Neural progenitor cell (in vitro differentiated cells): ENCODE results near the gene EPHA4. TPM values are rescaled to one million over a fixed set of nuclear protein-coding genes. Genes with fewer than 3 reads are reported as not detected.

Experiments used
- DNase-seq: peaks from one replicate; pipeline ENCODE4 v3.0.0-alpha.2; 2016; ENCODE audit warnings: low spot score
- H2AFZ ChIP-seq: fragments of 200-600 bp; sonication (generic); replicated peaks from 2 replicates; pipeline ENCODE4 v1.6.1; 2016; ENCODE audit warnings: antibody characterized with exemption
- H3F3A ChIP-seq: fragments of 200-600 bp; sonication (generic); 2 replicates; pipeline ENCODE4 v1.6.1; 2016; ENCODE audit warnings: antibody characterized with exemption, low read depth
- H3K27ac ChIP-seq: fragments of 200-600 bp; sonication (generic); 2 replicates; pipeline ENCODE4 v1.5.1; 2016; ENCODE audit warnings: mild to moderate bottlenecking
- H3K27me3 ChIP-seq: fragments of 200-600 bp; sonication (generic); 2 replicates; pipeline ENCODE4 v1.6.1; 2016; ENCODE audit warnings: mild to moderate bottlenecking, moderate library complexity
- H3K36me3 ChIP-seq: fragments of 200-600 bp; sonication (generic); 2 replicates; pipeline ENCODE4 v1.5.1; 2016
- H3K4me1 ChIP-seq: fragments of 200-600 bp; sonication (generic); 2 replicates; pipeline ENCODE4 v1.6.1; 2016; ENCODE audit warnings: mixed run types
- H3K4me2 ChIP-seq: fragments of 200-600 bp; sonication (generic); 2 replicates; pipeline ENCODE4 v1.6.1; 2016
- H3K4me3 ChIP-seq: fragments of 200-600 bp; sonication (generic); 2 replicates; pipeline ENCODE4 v1.5.1; 2016
- H3K79me2 ChIP-seq: fragments of 200-600 bp; sonication (generic); 2 replicates; pipeline ENCODE4 v1.6.1; 2016; ENCODE audit warnings: low read depth
- H3K9ac ChIP-seq: fragments of 200-600 bp; sonication (generic); 2 replicates; pipeline ENCODE4 v1.6.1; 2016
- H3K9me3 ChIP-seq: fragments of 200-600 bp; sonication (generic); 2 replicates; pipeline ENCODE4 v1.5.1; 2016; ENCODE audit warnings: low read depth
- H4K20me1 ChIP-seq: fragments of 200-600 bp; sonication (generic); 2 replicates; pipeline ENCODE4 v1.6.1; 2016; ENCODE audit warnings: low read depth
- H3K27ac Mint-ChIP-seq: 3 replicates; pipeline ENCODE4 v1.8.0; 2021; ENCODE audit warnings: mixed read lengths
- H3K27me3 Mint-ChIP-seq: 2 replicates; pipeline ENCODE4 v1.8.0; 2022; ENCODE audit warnings: low read depth, mild to moderate bottlenecking, inconsistent platforms, moderate library complexity, mixed read lengths; ENCODE audit not compliant: insufficient read depth
- H3K36me3 Mint-ChIP-seq: 3 replicates; pipeline ENCODE4 v1.8.0; 2021; ENCODE audit warnings: mixed read lengths
- H3K4me1 Mint-ChIP-seq: 3 replicates; pipeline ENCODE4 v1.8.0; 2021; ENCODE audit warnings: mixed read lengths
- H3K4me3 Mint-ChIP-seq: 3 replicates; pipeline ENCODE4 v1.8.0; 2021; ENCODE audit warnings: mild to moderate bottlenecking, moderate library complexity, mixed read lengths
- H3K9me3 Mint-ChIP-seq: 3 replicates; pipeline ENCODE4 v1.8.0; 2020; ENCODE audit warnings: mixed read lengths
- CTCF ChIP-seq: fragments of 200-600 bp; sonication (generic); IDR thresholded peaks from 2 replicates; pipeline ENCODE4 v1.5.1; 2017; ENCODE audit warnings: antibody characterized with exemption, mild to moderate bottlenecking
- EZH2 ChIP-seq: fragments of 200-600 bp; sonication (generic); IDR thresholded peaks from 2 replicates; pipeline ENCODE4 v1.6.1; 2017; ENCODE audit warnings: antibody characterized with exemption, mild to moderate bottlenecking, moderate library complexity
- EZH2phosphoT487 ChIP-seq: fragments of 200-600 bp; sonication (generic); IDR thresholded peaks from 2 replicates; pipeline ENCODE4 v1.6.1; 2017; ENCODE audit warnings: antibody characterized with exemption
- total RNA-seq: library from RNA; depleted of rRNA; stranded (reverse); fragments of >200 nt; gene quantifications from 2 replicates; pipeline ENCODE4 v1.2.3, GENCODE V29; 2015; ENCODE audit warnings: low replicate concordance

EPHA4 gene
- total RNA-seq, 1 donor from 2014 or later = 323 TPM

GRCh38 chr2:221574231-221574570, 2.1 kb upstream of the EPHA4 start:
- peak overlapping the region; percentile 86 for H2AFZ ChIP-seq
- H3K27ac Mint-ChIP-seq = peak overlapping the region; percentile 70
- H3K27me3 Mint-ChIP-seq = peaks cover 3% of the 10 kb centered on the region

GRCh38 chr2:221573430-221574230, 1.5 kb upstream of the EPHA4 start:
- peak overlapping the region; percentile 70 for H3K27ac Mint-ChIP-seq
- H2AFZ ChIP-seq = peak overlapping the region; percentile 86
- H3K27me3 Mint-ChIP-seq = peaks cover 3% of the 10 kb centered on the region
- DNase-seq = peak; percentile 96
- H3K27me3 ChIP-seq = no peaks in the 10 kb centered on the region
- H3K4me1 ChIP-seq = peaks cover 28% of the 10 kb centered on the region
- H3K36me3 ChIP-seq = no peaks in the 10 kb centered on the region
- peak overlapping the region; percentile 96 for H3K4me3 Mint-ChIP-seq
- no peaks in the 10 kb centered on the region for H3K9me3 ChIP-seq
- H3K79me2 ChIP-seq = peaks cover 72% of the 10 kb centered on the region
- H3K4me1 Mint-ChIP-seq = peaks cover 23% of the 10 kb centered on the region
- peaks cover 30% of the 10 kb centered on the region for H4K20me1 ChIP-seq
- H3F3A ChIP-seq = peaks cover 31% of the 10 kb centered on the region
- no peaks in the 10 kb centered on the region for H3K9me3 Mint-ChIP-seq
- peaks cover 2% of the 10 kb centered on the region for H3K36me3 Mint-ChIP-seq
- H3K9ac ChIP-seq = peak overlapping the region; percentile 51
- H3K4me3 ChIP-seq = peak overlapping the region; percentile 97
- no peak overlapping the region for H3K27ac ChIP-seq
- no peak for TF ChIP-seq EZH2
- TF ChIP-seq CTCF = peak; percentile 96
- H3K4me2 ChIP-seq = peak overlapping the region; percentile 98

More at GRCh38 chr2:221574231-221574570, 2.1 kb upstream of the EPHA4 start:
- Histone ChIP-seq H3K4me1 (peaks cover 25% of the 10 kb centered on the region), H3K9ac (no peak overlapping the region), H3K27ac (no peak overlapping the region), H3K27me3 (no peaks in the 10 kb centered on the region), H3K9me3 (no peaks in the 10 kb centered on the region), H3F3A (peaks cover 26% of the 10 kb centered on the region), H4K20me1 (peaks cover 24% of the 10 kb centered on the region), H3K4me2 (peak overlapping the region; percentile 98), H3K4me3 (peak overlapping the region; percentile 97), H3K79me2 (peaks cover 67% of the 10 kb centered on the region), H3K36me3 (no peaks in the 10 kb centered on the region)
- DNase-seq = no peak
- H3K4me3 Mint-ChIP-seq = peak overlapping the region; percentile 96
- TF ChIP-seq EZH2 (no peak), CTCF (no peak), EZH2phosphoT487 (no peak)
- no peaks in the 10 kb centered on the region for H3K9me3 Mint-ChIP-seq
- peaks cover 17% of the 10 kb centered on the region for H3K4me1 Mint-ChIP-seq
- H3K36me3 Mint-ChIP-seq = no peaks in the 10 kb centered on the region

- peak overlapping the region; percentile 96 for H3K4me3 Mint-ChIP-seq
- Histone ChIP-seq H3K4me3 (peak overlapping the region; percentile 97), H3K9me3 (no peaks in the 10 kb centered on the region), H3K4me1 (peaks cover 35% of the 10 kb centered on the region), H3K79me2 (peaks cover 79% of the 10 kb centered on the region), H2AFZ (peak overlapping the region; percentile 15), H3K36me3 (peaks cover 3% of the 10 kb centered on the region), H4K20me1 (peaks cover 37% of the 10 kb centered on the region), H3K4me2 (peak overlapping the region; percentile 80), H3K27ac (peak overlapping the region; percentile 16), H3K27me3 (no peaks in the 10 kb centered on the region), H3F3A (peaks cover 38% of the 10 kb centered on the region), H3K9ac (peak overlapping the region; percentile 51)
- peaks cover 6% of the 10 kb centered on the region for H3K36me3 Mint-ChIP-seq
- H3K4me1 Mint-ChIP-seq = peaks cover 30% of the 10 kb centered on the region
- peaks cover 3% of the 10 kb centered on the region for H3K27me3 Mint-ChIP-seq
- DNase-seq = peak; percentile 82
- no peaks in the 10 kb centered on the region for H3K9me3 Mint-ChIP-seq
- peak overlapping the region; percentile 86 for H3K27ac Mint-ChIP-seq
- TF ChIP-seq CTCF (no peak), EZH2phosphoT487 (no peak), EZH2 (no peak)
Observed at GRCh38 chr2:221572821-221573429, 821 bp upstream of the EPHA4 start.
